Fibroblast of lung (primary cell): Measurements from ENCODE around the gene CRACR2B. TPM values are rescaled to one million over a fixed set of nuclear protein-coding genes. Genes with fewer than 3 reads are reported as not detected.

Experiments
- DNase-seq, 2 donors: peaks; one replicate each; pipeline versions ENCODE4 v3.0.0 to v3.0.0-alpha.2; 2010; ENCODE audit warnings: low read depth in 2 of 2
- H2AFZ ChIP-seq: 2 replicates; pipeline ENCODE4 v1.5.1; 2012; ENCODE audit warnings: low read length, control low read depth, inconsistent platforms
- H3K27ac ChIP-seq: 2 replicates; pipeline ENCODE4 v1.5.1; 2011; ENCODE audit warnings: low read length, control low read depth; ENCODE audit not compliant: insufficient read depth
- H3K27me3 ChIP-seq: 2 replicates; pipeline ENCODE4 v1.5.1; 2011; ENCODE audit warnings: mild to moderate bottlenecking, low read length; ENCODE audit not compliant: control insufficient read depth, insufficient read depth
- H3K36me3 ChIP-seq: 2 replicates; pipeline ENCODE4 v1.5.1; 2011; ENCODE audit warnings: low read length; ENCODE audit not compliant: control insufficient read depth, insufficient read depth
- H3K4me1 ChIP-seq: 2 replicates; pipeline ENCODE4 v1.5.1; 2011; ENCODE audit warnings: low read length; ENCODE audit not compliant: control insufficient read depth, insufficient read depth; ENCODE audit errors: extremely low read depth
- H3K4me2 ChIP-seq: 2 replicates; pipeline ENCODE4 v1.5.1; 2011; ENCODE audit warnings: low read length, control low read depth; ENCODE audit not compliant: insufficient read depth; ENCODE audit errors: extremely low read depth
- H3K4me3 ChIP-seq, 4 experiments: fragments of 200-600 bp in 1 of 4; sonication (generic) in 1 of 4; replicated peaks in 1 of 4; 2 replicates each; pipeline ENCODE4 v1.5.1; 2011 to 2016; ENCODE audit warnings: low read length in 4 of 4, low read depth in 3 of 4, mild to moderate bottlenecking in 3 of 4, control low read depth in 2 of 4, inconsistent platforms in 1 of 4, mixed read lengths in 1 of 4; ENCODE audit not compliant: insufficient read depth in 1 of 4; ENCODE audit errors: control extremely low read depth in 1 of 4
- H3K79me2 ChIP-seq: 2 replicates; pipeline ENCODE4 v1.5.1; 2012; ENCODE audit warnings: mild to moderate bottlenecking, low read length, inconsistent platforms; ENCODE audit not compliant: control insufficient read depth, insufficient read depth
- H3K9ac ChIP-seq: 2 replicates; pipeline ENCODE4 v1.5.1; 2011; ENCODE audit warnings: mild to moderate bottlenecking, low read length, control low read depth; ENCODE audit not compliant: insufficient read depth
- H3K9me3 ChIP-seq: 2 replicates; pipeline ENCODE4 v1.5.1; 2012; ENCODE audit warnings: low read depth, low read length; ENCODE audit not compliant: control insufficient read depth, insufficient read depth
- H4K20me1 ChIP-seq: 2 replicates; pipeline ENCODE4 v1.5.1; 2011; ENCODE audit warnings: low read length; ENCODE audit not compliant: control insufficient read depth, insufficient read depth; ENCODE audit errors: extremely low read depth
- EZH2 ChIP-seq: IDR thresholded peaks from 2 replicates; pipeline ENCODE4 v1.5.1; 2012; ENCODE audit warnings: low read length, control low read depth, mild to moderate bottlenecking; ENCODE audit errors: missing control alignments
- polyA plus RNA-seq, 2 donors: library from polyadenylated mRNA; depleted of rRNA in 1 of 2; stranded (reverse) in 1 of 2; unstranded in 1 of 2; fragments of >200 nt; gene quantifications; 2 replicates each; pipeline ENCODE4 v1.2.1, GENCODE V29; 2011 to 2012; ENCODE audit warnings: missing spikeins in 1 of 2
- total RNA-seq: library from RNA; depleted of rRNA; stranded (reverse); fragments of >200 nt; gene quantifications from 2 replicates; pipeline ENCODE4 v1.2.1, GENCODE V29; 2014
- TF ChIP-seq, protein P1 (sequence below), 2 donors: IDR thresholded peaks in 1 of 2; conservative IDR thresholded peaks in 1 of 2; 1 replicate in 1 of 2; 2 replicates in 1 of 2; pipeline ENCODE4 v1.5.1; 2011 to 2012; ENCODE audit warnings: low read length in 2 of 2, control low read depth in 1 of 2, inconsistent platforms in 1 of 2, low read depth in 1 of 2, mild to moderate bottlenecking in 1 of 2

CRACR2B gene
- total and polyA plus RNA-seq, 2 donors (not counting 1 experiment from before 2014, with no cell fraction given) = 0.11 to 0.66 TPM

DNA sequence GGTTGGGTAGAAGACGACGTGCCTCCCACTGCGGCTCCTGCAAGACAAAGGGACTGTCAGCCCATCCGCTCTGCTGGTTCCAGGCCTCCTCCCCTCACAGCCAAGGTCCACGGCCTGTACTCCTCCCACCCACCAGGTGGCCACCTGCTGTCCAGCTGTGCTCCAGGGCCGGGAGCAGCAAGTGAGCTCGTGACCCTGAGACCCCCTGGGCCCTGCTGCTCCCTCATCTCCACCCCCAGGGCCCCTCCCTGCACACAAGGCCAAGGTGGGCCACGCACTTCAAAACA lies 42.4 kb downstream of the CRACR2B start:
- Histone ChIP-seq H2AFZ (no peak overlapping the region), H3K79me2 (no peaks in the 10 kb centered on the region), H3K4me3 (no peak overlapping the region), H3K36me3 (peaks cover 12% of the 10 kb centered on the region), H4K20me1 (no peaks in the 10 kb centered on the region), H3K9me3 (no peaks in the 10 kb centered on the region), H3K4me2 (no peak overlapping the region), H3K4me1 (peaks cover 11% of the 10 kb centered on the region), H3K27ac (no peak overlapping the region), H3K9ac (no peak overlapping the region), H3K27me3 (no peaks in the 10 kb centered on the region)
- no peak for DNase-seq
- TF ChIP-seq, protein P1, sequence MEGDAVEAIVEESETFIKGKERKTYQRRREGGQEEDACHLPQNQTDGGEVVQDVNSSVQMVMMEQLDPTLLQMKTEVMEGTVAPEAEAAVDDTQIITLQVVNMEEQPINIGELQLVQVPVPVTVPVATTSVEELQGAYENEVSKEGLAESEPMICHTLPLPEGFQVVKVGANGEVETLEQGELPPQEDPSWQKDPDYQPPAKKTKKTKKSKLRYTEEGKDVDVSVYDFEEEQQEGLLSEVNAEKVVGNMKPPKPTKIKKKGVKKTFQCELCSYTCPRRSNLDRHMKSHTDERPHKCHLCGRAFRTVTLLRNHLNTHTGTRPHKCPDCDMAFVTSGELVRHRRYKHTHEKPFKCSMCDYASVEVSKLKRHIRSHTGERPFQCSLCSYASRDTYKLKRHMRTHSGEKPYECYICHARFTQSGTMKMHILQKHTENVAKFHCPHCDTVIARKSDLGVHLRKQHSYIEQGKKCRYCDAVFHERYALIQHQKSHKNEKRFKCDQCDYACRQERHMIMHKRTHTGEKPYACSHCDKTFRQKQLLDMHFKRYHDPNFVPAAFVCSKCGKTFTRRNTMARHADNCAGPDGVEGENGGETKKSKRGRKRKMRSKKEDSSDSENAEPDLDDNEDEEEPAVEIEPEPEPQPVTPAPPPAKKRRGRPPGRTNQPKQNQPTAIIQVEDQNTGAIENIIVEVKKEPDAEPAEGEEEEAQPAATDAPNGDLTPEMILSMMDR (conservative IDR thresholded peaks at IDR 0.05 in 1 of 2, IDR thresholded peaks at IDR 0.05 in 1 of 2; ENCODE audit: low read depth in 1 of 2, low read length in 2 of 2) = no peak
- TF ChIP-seq EZH2 = no peak

DNA sequence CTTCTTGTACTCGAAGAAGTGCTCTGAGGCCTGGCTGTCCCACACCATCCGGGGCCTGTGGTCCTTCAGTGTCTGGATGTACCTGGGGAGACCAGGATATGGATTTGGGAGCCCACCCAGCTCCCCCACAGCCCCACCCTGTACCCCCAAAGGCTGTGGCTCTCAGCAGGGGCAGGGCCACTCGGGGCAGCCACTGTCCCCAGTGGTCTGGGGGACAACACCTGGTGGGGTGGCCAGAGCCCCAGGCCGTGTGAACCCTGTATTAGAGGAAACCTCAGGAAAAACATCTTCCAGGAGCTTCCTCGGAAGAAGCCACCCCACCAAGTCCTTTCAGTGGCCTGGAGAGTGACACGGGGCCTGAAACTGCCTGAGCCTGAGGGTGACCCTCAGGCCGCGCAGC lies 42.7 kb downstream of the CRACR2B start:
- no peak overlapping the region for H3K4me3 ChIP-seq
- no peaks in the 10 kb centered on the region for H3K27me3 ChIP-seq
- no peak overlapping the region for H2AFZ ChIP-seq
- no peak overlapping the region for H3K9ac ChIP-seq
- peaks cover 11% of the 10 kb centered on the region for H3K4me1 ChIP-seq
- H3K36me3 ChIP-seq = peaks cover 10% of the 10 kb centered on the region
- no peak for TF ChIP-seq EZH2
- TF ChIP-seq, protein P1 (conservative IDR thresholded peaks at IDR 0.05 in 1 of 2, IDR thresholded peaks at IDR 0.05 in 1 of 2; ENCODE audit: low read depth in 1 of 2, low read length in 2 of 2) = no peak
- H3K4me2 ChIP-seq = no peak overlapping the region
- no peak overlapping the region for H3K27ac ChIP-seq
- H3K9me3 ChIP-seq = no peaks in the 10 kb centered on the region
- H3K79me2 ChIP-seq = no peaks in the 10 kb centered on the region
- no peak for DNase-seq
- no peaks in the 10 kb centered on the region for H4K20me1 ChIP-seq

DNA sequence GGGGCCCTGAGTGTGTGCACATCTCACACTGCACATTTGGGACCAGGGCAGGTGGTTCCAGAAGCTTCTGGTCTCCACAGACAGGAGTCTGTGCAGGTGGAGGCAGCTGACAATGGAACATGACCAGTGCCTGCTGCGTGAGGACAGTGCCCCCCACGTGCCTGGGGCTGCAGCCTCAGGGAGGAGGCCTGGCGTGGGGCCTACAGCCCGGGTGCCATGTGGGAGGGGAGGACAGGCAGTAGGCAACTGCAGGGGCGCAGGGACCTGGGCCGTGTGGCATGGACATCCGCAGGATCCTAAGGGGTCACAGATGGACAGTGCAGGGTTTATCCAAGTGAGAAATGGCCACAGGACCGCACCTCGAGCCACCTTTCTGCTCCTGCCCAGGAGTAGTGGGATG lies 43.8 kb downstream of the CRACR2B start:
- Histone ChIP-seq H3K27ac (no peak overlapping the region), H3K36me3 (peaks cover 6% of the 10 kb centered on the region), H3K27me3 (no peaks in the 10 kb centered on the region), H3K79me2 (no peaks in the 10 kb centered on the region), H3K4me3 (no peak overlapping the region), H3K9me3 (no peaks in the 10 kb centered on the region), H3K4me2 (no peak overlapping the region), H4K20me1 (no peaks in the 10 kb centered on the region), H2AFZ (no peak overlapping the region), H3K4me1 (peaks cover 11% of the 10 kb centered on the region), H3K9ac (no peak overlapping the region)
- no peak for TF ChIP-seq EZH2
- TF ChIP-seq, protein P1 (conservative IDR thresholded peaks at IDR 0.05 in 1 of 2, IDR thresholded peaks at IDR 0.05 in 1 of 2; ENCODE audit: low read depth in 1 of 2, low read length in 2 of 2) = no peak
- DNase-seq = no peak
